ENCODE data around the gene FES. TPM values are rescaled to one million over a fixed set of nuclear protein-coding genes. Genes with fewer than 3 reads are reported as not detected.

FES gene
- total RNA-seq, 2 donors from 2014 or later: 9.3 to 14.9 TPM

GRCh38 chr15:90875549-90875981, 8.7 kb upstream of the FES start:
- no peak for DNase-seq (ENCODE audit: low spot score)
- no peak for TF ChIP-seq CTCF (IDR thresholded peaks at IDR 0.05)
- H3K27ac ChIP-seq: no peak overlapping the region
- H3K9me3 ChIP-seq: no peaks in the 10 kb centered on the region
- peaks cover 55% of the 10 kb centered on the region for H3K36me3 ChIP-seq
- H3K27me3 ChIP-seq: no peaks in the 10 kb centered on the region
- peaks cover 0 to 27% of the 10 kb centered on the region in 2 donors for H3K4me1 ChIP-seq
- H3K4me3 ChIP-seq: no peak overlapping the region

- TF ChIP-seq CTCF (IDR thresholded peaks at IDR 0.05): no peak
- no peak for DNase-seq (ENCODE audit: low spot score)
- H3K4me1 ChIP-seq: peaks cover 0 to 25% of the 10 kb centered on the region in 2 donors
- no peaks in the 10 kb centered on the region for H3K27me3 ChIP-seq
- peaks cover 59% of the 10 kb centered on the region for H3K36me3 ChIP-seq
- H3K27ac ChIP-seq: no peak overlapping the region
- H3K9me3 ChIP-seq: no peaks in the 10 kb centered on the region
- H3K4me3 ChIP-seq: no peak overlapping the region
Measured at GRCh38 chr15:90876046-90876445, 8.3 kb upstream of the FES start.

- H3K27ac ChIP-seq: no peak overlapping the region
- H3K9me3 ChIP-seq: no peaks in the 10 kb centered on the region
- no peaks in the 10 kb centered on the region for H3K27me3 ChIP-seq
- no peak overlapping the region for H3K4me3 ChIP-seq
- DNase-seq (ENCODE audit: low spot score): no peak
- peaks cover 0 to 25% of the 10 kb centered on the region in 2 donors for H3K4me1 ChIP-seq
- H3K36me3 ChIP-seq: peaks cover 65% of the 10 kb centered on the region
- TF ChIP-seq CTCF (IDR thresholded peaks at IDR 0.05): no peak
Measured at GRCh38 chr15:90876512-90877170, 7.7 kb upstream of the FES start.

- TF ChIP-seq CTCF (IDR thresholded peaks at IDR 0.05): no peak
- peaks cover 0 to 24% of the 10 kb centered on the region in 2 donors for H3K4me1 ChIP-seq
- H3K27ac ChIP-seq: no peak overlapping the region
- H3K9me3 ChIP-seq: no peaks in the 10 kb centered on the region
- no peak for DNase-seq (ENCODE audit: low spot score)
- H3K4me3 ChIP-seq: no peak overlapping the region
- H3K36me3 ChIP-seq: peaks cover 72% of the 10 kb centered on the region
- no peaks in the 10 kb centered on the region for H3K27me3 ChIP-seq
Measured at GRCh38 chr15:90877315-90877714, 7.0 kb upstream of the FES start.

GRCh38 chr15:90877996-90878395, 6.3 kb upstream of the FES start:
- no peak for DNase-seq (ENCODE audit: low spot score)
- no peak overlapping the region for H3K27ac ChIP-seq
- H3K9me3 ChIP-seq: no peaks in the 10 kb centered on the region
- no peak overlapping the region for H3K4me3 ChIP-seq
- H3K36me3 ChIP-seq: peaks cover 72% of the 10 kb centered on the region
- peaks cover 0 to 22% of the 10 kb centered on the region in 2 donors for H3K4me1 ChIP-seq
- H3K27me3 ChIP-seq: no peaks in the 10 kb centered on the region
- no peak for TF ChIP-seq CTCF (IDR thresholded peaks at IDR 0.05)

GRCh38 chr15:90878660-90879059, 5.6 kb upstream of the FES start:
- DNase-seq (ENCODE audit: low spot score): no peak

More at GRCh38 chr15:90878660-90879059, 5.6 kb upstream of the FES start:
- peaks cover 0 to 22% of the 10 kb centered on the region in 2 donors for H3K4me1 ChIP-seq
- H3K36me3 ChIP-seq: peaks cover 72% of the 10 kb centered on the region
- H3K27ac ChIP-seq: no peak overlapping the region
- no peak for TF ChIP-seq CTCF (IDR thresholded peaks at IDR 0.05)
- H3K27me3 ChIP-seq: no peaks in the 10 kb centered on the region
- H3K9me3 ChIP-seq: no peaks in the 10 kb centered on the region
- H3K4me3 ChIP-seq: no peak overlapping the region
